ENCODE results near the gene PSMB5. TPM values are rescaled to one million over a fixed set of nuclear protein-coding genes. Genes with fewer than 3 reads are reported as not detected.

Gene PSMB5
- total and polyA plus RNA-seq, 2 of the 13 experiments (the other 11 are each of a cell fraction or from before 2014, with no cell fraction given) = 705 to 871 TPM

GRCh38 chr14:23057757-23058653 lies 23.3 kb upstream of the PSMB5 start (continued):
- TF ChIP-seq ZBTB49 (CRISPR knock-in tag; IDR thresholded peaks at IDR 0.05; ENCODE audit: borderline replicate concordance) (no peak), PAX8 (CRISPR knock-in tag; IDR thresholded peaks at IDR 0.05; ENCODE audit: borderline replicate concordance) (peak; percentile 90), ZFP36 (IDR thresholded peaks at IDR 0.05; ENCODE audit: borderline replicate concordance, low read depth, low read length, partially characterized antibody) (peak; percentile 48), ZNF580 (CRISPR knock-in tag; IDR thresholded peaks at IDR 0.05; ENCODE audit: borderline replicate concordance, low read depth) (peak; percentile 91), ATRX (CRISPR knock-in tag; IDR thresholded peaks at IDR 0.05; ENCODE audit: borderline replicate concordance) (no peak), FLYWCH1 (CRISPR knock-in tag; IDR thresholded peaks at IDR 0.05) (no peak), TOPORS (CRISPR knock-in tag; IDR thresholded peaks at IDR 0.05) (peak; percentile 79; the same call in 1 of the 2 replicates), RBM39 (IDR thresholded peaks at IDR 0.05; ENCODE audit: low read depth, low read length, poor library complexity, severe bottlenecking) (peak; percentile 94), POGK (CRISPR knock-in tag; conservative IDR thresholded peaks at IDR 0.05) (peak; percentile 91; the same call in 1 of the 2 replicates), ARNT2 (CRISPR knock-in tag; IDR thresholded peaks at IDR 0.05; ENCODE audit: low read depth) (peak; percentile 95), MED8 (CRISPR knock-in tag; IDR thresholded peaks at IDR 0.05; ENCODE audit: insufficient replicate concordance) (peak; percentile 52), CCDC6 (CRISPR knock-in tag; IDR thresholded peaks at IDR 0.05) (peak; percentile 77), ZBTB10 (CRISPR knock-in tag; IDR thresholded peaks at IDR 0.05; ENCODE audit: borderline replicate concordance) (no peak; the same call in 1 of the 2 replicates), NFATC3 (CRISPR knock-in tag; IDR thresholded peaks at IDR 0.05) (peak; percentile 32; the same call in 1 of the 2 replicates), ZSCAN25 (CRISPR knock-in tag; IDR thresholded peaks at IDR 0.05) (peak; percentile 64), XRCC5 (optimal IDR thresholded peaks at IDR 0.05; ENCODE audit: low read length) (peak; percentile 100), SRSF1 (optimal IDR thresholded peaks at IDR 0.05; ENCODE audit: low read depth, low read length) (peak; percentile 89), E2F5 (CRISPR knock-in tag; conservative IDR thresholded peaks at IDR 0.05) (peak; percentile 79), ZFP82 (CRISPR knock-in tag; IDR thresholded peaks at IDR 0.05; ENCODE audit: borderline replicate concordance) (0 out of 2 replicates have a peak, but pooled peaks have one; percentile 47)
